HG03520 (cell line): ENCODE measurements around the gene ANKRD31.
"Not testable (repeated sequence)": the region's sequence is repeated elsewhere in the genome, so short reads cannot be mapped to it uniquely, and the experiment has no call there.

Experiments used
- ATAC-seq: cut with Tn5 transposase; IDR thresholded peaks from one replicate; pipeline ENCODE4 v1.9.1; 2021; ENCODE audit warnings: mild to moderate bottlenecking, moderate library complexity; ENCODE audit not compliant: unreplicated experiment

Gene ANKRD31

GRCh38 chr5:75152860-75153259 is 83.8 kb downstream of the ANKRD31 start:
- ATAC-seq, result no peak

- ATAC-seq, result no peak
Measured at GRCh38 chr5:75148051-75148450, 88.6 kb downstream of the ANKRD31 start.

GRCh38 chr5:75142566-75143136 is 94.0 kb downstream of the ANKRD31 start:
- ATAC-seq, result no peak

- no peak for ATAC-seq
Measured at GRCh38 chr5:75140277-75140676, 96.4 kb downstream of the ANKRD31 start.

GRCh38 chr5:75138689-75139088 is 98.0 kb downstream of the ANKRD31 start:
- ATAC-seq, result no peak

- no peak for ATAC-seq
Measured at GRCh38 chr5:75130818-75131349, 105.8 kb downstream of the ANKRD31 start.

GRCh38 chr5:75116856-75117255 is 119.8 kb downstream of the ANKRD31 start:
- ATAC-seq, result no peak

- ATAC-seq, result not testable (repeated sequence)
Measured at GRCh38 chr5:75114311-75114710, 122.4 kb downstream of the ANKRD31 start.

- ATAC-seq, result no peak
Measured at GRCh38 chr5:75113354-75114113, 123.1 kb downstream of the ANKRD31 start.

- no peak for ATAC-seq
Measured at GRCh38 chr5:75108931-75109596, 127.6 kb downstream of the ANKRD31 start.

GRCh38 chr5:75108515-75108914 is 128.2 kb downstream of the ANKRD31 start:
- no peak for ATAC-seq

GRCh38 chr5:75095956-75096355 is 140.7 kb downstream of the ANKRD31 start:
- not testable (repeated sequence) for ATAC-seq

- no peak for ATAC-seq
Measured at GRCh38 chr5:75091597-75091996, 145.1 kb downstream of the ANKRD31 start.

GRCh38 chr5:75089662-75090061 is 147.0 kb downstream of the ANKRD31 start:
- no peak for ATAC-seq

GRCh38 chr5:75089137-75089536 is 147.5 kb downstream of the ANKRD31 start:
- ATAC-seq, result no peak

- no peak for ATAC-seq
Measured at GRCh38 chr5:75088648-75089047, 148.0 kb downstream of the ANKRD31 start.

GRCh38 chr5:75081510-75081909 is 155.2 kb downstream of the ANKRD31 start:
- ATAC-seq, result no peak

- ATAC-seq, result not testable (repeated sequence)
Measured at GRCh38 chr5:75079346-75079745, 157.3 kb downstream of the ANKRD31 start.

GRCh38 chr5:75078027-75078426 is 158.7 kb downstream of the ANKRD31 start:
- ATAC-seq, result no peak

- ATAC-seq, result no peak
Measured at GRCh38 chr5:75072061-75072460, 164.6 kb downstream of the ANKRD31 start.

- no peak for ATAC-seq
Measured at GRCh38 chr5:75071100-75071499, 165.6 kb downstream of the ANKRD31 start.

GRCh38 chr5:75067434-75067833 is 169.2 kb downstream of the ANKRD31 start:
- no peak for ATAC-seq
